Measurements from ENCODE around the gene ACSM4. TPM values are rescaled to one million over a fixed set of nuclear protein-coding genes. Genes with fewer than 3 reads are reported as not detected.

ACSM4 gene, protein sequence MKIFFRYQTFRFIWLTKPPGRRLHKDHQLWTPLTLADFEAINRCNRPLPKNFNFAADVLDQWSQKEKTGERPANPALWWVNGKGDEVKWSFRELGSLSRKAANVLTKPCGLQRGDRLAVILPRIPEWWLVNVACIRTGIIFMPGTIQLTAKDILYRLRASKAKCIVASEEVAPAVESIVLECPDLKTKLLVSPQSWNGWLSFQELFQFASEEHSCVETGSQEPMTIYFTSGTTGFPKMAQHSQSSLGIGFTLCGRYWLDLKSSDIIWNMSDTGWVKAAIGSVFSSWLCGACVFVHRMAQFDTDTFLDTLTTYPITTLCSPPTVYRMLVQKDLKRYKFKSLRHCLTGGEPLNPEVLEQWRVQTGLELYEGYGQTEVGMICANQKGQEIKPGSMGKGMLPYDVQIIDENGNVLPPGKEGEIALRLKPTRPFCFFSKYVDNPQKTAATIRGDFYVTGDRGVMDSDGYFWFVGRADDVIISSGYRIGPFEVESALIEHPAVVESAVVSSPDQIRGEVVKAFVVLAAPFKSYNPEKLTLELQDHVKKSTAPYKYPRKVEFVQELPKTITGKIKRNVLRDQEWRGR
- not detected for total RNA-seq
- polyA plus RNA-seq, result not detected
- long read RNA-seq, donor 1, result 0 reads
- long read RNA-seq, donor 2, result 0 reads

DNA sequence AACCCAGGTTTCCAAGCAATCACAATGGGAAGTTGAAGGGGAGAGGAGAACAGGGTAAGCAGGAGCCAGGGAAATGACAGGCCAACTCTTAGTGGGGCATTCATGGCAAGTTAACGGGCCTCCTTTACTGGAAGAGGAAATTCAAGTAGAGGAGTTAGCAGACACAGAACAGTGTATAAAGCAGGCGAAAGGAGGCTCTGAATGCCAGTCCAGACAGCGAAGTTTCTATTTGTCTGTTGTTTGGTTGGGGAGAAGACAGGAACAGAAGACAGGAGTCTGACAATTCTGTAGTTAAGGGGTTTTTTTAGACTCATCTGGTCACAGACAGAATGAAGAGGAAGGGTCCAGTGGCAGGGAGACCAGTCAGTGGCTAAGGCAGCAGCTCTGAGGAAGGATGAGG lies at the start of gene ACSM4:
Gene ACSM4, plus strand, starts transcription at position 301 of the 400 bp plus-strand sequence. CDS start 260 bp downstream, outside the sequence.
- intact Hi-C loops (cut with DNase I), result no loop called here
- H3K9me3 ChIP-seq, result no peaks in the 10 kb centered on the region
- ATAC-seq (no peak), DNase-seq (no peak)
- TF ChIP-seq, protein P1, sequence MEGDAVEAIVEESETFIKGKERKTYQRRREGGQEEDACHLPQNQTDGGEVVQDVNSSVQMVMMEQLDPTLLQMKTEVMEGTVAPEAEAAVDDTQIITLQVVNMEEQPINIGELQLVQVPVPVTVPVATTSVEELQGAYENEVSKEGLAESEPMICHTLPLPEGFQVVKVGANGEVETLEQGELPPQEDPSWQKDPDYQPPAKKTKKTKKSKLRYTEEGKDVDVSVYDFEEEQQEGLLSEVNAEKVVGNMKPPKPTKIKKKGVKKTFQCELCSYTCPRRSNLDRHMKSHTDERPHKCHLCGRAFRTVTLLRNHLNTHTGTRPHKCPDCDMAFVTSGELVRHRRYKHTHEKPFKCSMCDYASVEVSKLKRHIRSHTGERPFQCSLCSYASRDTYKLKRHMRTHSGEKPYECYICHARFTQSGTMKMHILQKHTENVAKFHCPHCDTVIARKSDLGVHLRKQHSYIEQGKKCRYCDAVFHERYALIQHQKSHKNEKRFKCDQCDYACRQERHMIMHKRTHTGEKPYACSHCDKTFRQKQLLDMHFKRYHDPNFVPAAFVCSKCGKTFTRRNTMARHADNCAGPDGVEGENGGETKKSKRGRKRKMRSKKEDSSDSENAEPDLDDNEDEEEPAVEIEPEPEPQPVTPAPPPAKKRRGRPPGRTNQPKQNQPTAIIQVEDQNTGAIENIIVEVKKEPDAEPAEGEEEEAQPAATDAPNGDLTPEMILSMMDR (IDR thresholded peaks at IDR 0.05), result no peak
- no peak within 1 kb of the TSS for H3K27ac ChIP-seq
- H3K4me3 ChIP-seq, result no peak within 1 kb of the TSS
- 75 to 78% (median 78%) methylated on average over 3 of the region's 3 CpGs for WGBS, 3 donors
- no peaks in the 10 kb centered on the region for H3K4me1 ChIP-seq
- no peaks in the 10 kb centered on the region for H3K27me3 ChIP-seq (ENCODE audit: insufficient read depth in 3 of 3, low read length in 2 of 3)
- no peaks in the 10 kb centered on the region for H3K36me3 ChIP-seq (ENCODE audit: insufficient read depth in 1 of 2, low read depth in 1 of 2)

DNA sequence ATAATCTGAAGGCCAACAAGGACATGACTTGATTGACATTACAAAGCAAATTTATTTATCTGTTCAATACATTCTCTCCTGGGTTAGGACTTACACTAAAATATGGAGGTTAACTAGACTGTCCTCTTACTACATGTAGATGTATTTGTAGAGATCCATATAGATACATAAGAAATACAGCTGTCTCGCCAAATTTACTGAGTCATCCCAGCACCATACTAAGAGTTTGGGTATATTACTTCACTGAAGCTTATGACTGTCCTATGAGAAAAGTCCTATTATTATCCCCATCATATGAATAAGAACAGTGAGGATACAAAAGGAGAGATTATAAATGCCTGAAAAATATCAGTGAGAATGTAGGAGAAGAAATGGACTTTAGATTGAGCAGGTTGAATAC lies 44.8 kb upstream of the ACSM4 start:
- 86 to 94% (median 88%) methylated on average over 1 of the region's 1 CpG for WGBS, 3 donors
- ATAC-seq, result no peak
- no peak overlapping the region for H3K4me3 ChIP-seq
- H3K27me3 ChIP-seq (ENCODE audit: insufficient read depth in 3 of 3, low read length in 2 of 3), result peaks cover 0 to 6% (median 0%) of the 10 kb centered on the region in 3 donors
- H3K9me3 ChIP-seq, result no peaks in the 10 kb centered on the region
- DNase-seq, result no peak
- H3K4me1 ChIP-seq, result no peaks in the 10 kb centered on the region
- intact Hi-C loops (cut with DNase I), result no loop called here
- no peaks in the 10 kb centered on the region for H3K36me3 ChIP-seq (ENCODE audit: insufficient read depth in 1 of 2, low read depth in 1 of 2)
- no peak overlapping the region for H3K27ac ChIP-seq
- TF ChIP-seq, protein P1 (IDR thresholded peaks at IDR 0.05), result no peak

DNA sequence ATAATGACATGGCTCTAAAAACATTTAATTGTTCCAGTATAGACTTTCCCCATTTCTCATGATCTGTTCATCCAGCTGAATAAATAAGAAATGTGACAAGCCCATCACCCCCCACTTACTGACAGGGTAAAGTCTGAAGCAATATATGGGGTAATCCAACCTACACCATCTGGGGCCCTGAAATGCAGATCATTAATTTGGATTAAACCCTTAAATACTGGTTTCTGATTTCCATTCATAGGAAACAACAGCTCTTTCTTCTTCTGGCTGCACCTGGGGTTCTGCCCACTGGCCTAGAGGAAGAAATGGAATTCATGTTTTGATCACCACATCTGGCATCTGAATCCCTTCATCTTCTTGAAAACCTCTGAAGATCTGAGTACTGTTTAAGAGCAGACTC lies 39.3 kb upstream of the ACSM4 start:
- TF ChIP-seq, protein P1 (IDR thresholded peaks at IDR 0.05), result no peak
- Histone ChIP-seq H3K27me3 (ENCODE audit: insufficient read depth in 3 of 3, low read length in 2 of 3) (peaks cover 0 to 5% (median 0%) of the 10 kb centered on the region in 3 donors), H3K27ac (no peak overlapping the region), H3K9me3 (no peaks in the 10 kb centered on the region), H3K4me1 (no peaks in the 10 kb centered on the region), H3K4me3 (no peak overlapping the region), H3K36me3 (ENCODE audit: insufficient read depth in 1 of 2, low read depth in 1 of 2) (no peaks in the 10 kb centered on the region)
- intact Hi-C loops (cut with DNase I), result no loop called here
- DNase-seq (no peak), ATAC-seq (no peak)

DNA sequence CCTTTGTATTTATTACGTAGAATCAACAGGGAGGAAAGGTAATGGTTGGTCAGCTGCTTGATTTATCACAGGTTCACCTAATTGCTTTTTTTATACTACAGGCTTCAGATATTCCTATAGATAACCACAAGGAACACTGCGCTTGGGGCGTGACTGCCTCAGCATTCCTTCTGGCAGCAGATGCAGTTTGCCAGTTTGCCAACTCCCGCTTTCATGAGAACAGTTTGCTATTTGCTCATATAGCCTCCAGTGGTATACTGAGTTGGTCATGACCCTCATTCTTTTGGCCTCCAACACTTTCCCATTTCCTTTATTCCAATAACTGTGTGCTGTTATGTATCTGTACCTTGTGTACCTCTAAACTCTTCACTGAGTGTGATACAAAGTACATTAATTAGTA lies 38.6 kb upstream of the ACSM4 start:
- no peak for ATAC-seq
- Histone ChIP-seq H3K27ac (no peak overlapping the region), H3K36me3 (ENCODE audit: insufficient read depth in 1 of 2, low read depth in 1 of 2) (no peaks in the 10 kb centered on the region), H3K27me3 (ENCODE audit: insufficient read depth in 3 of 3, low read length in 2 of 3) (no peaks in the 10 kb centered on the region), H3K4me1 (no peaks in the 10 kb centered on the region), H3K9me3 (no peaks in the 10 kb centered on the region), H3K4me3 (no peak overlapping the region)
- DNase-seq, result no peak
- intact Hi-C loops (cut with DNase I), result no loop called here
- WGBS, 3 donors, result 78 to 88% (median 85%) methylated on average over 4 of the region's 4 CpGs
- TF ChIP-seq, protein P1 (IDR thresholded peaks at IDR 0.05), result no peak

Data from psoas muscle (tissue), 8 donors.